ENCODE measurements around the gene KRT5. TPM values are rescaled to one million over a fixed set of nuclear protein-coding genes. Genes with fewer than 3 reads are reported as not detected.

Gene KRT5
- total RNA-seq, 2 experiments from 2014 or later, result 0.91 TPM; not detected in 1

- no peaks in the 10 kb centered on the region for H3K79me2 ChIP-seq (ENCODE audit: insufficient read depth, low read depth, low read length)
- H3K36me3 ChIP-seq (ENCODE audit: insufficient read depth, low read length), result no peaks in the 10 kb centered on the region
- H3K9me2 ChIP-seq (ENCODE audit: insufficient read depth, low read length), result no peaks in the 10 kb centered on the region
- no peak overlapping the region for H3K27ac ChIP-seq (ENCODE audit: low read depth, low read length, poor library complexity, severe bottlenecking)
- intact Hi-C loops (cut with micrococcal nuclease; ENCODE audit: unreplicated experiment), result no loop called here
- H2AFZ ChIP-seq (ENCODE audit: low read length), result no peak overlapping the region
- no peak for DNase-seq (ENCODE audit: low spot score)
- no peak for TF ChIP-seq EZH2phosphoT487 (IDR thresholded peaks at IDR 0.05; ENCODE audit: borderline replicate concordance, low read depth, low read length)
- TF ChIP-seq CTCF (conservative IDR thresholded peaks at IDR 0.05; ENCODE audit: low read length), result no peak
- POLR2A ChIA-PET, result interaction anchor here (1.4 kb wide), 1 partner anchor 10 kb away, joined by 3 read pairs; no protein-coding TSS in a partner anchor
- CTCF ChIA-PET (ENCODE audit: unreplicated experiment), result no interaction called here
- no peaks in the 10 kb centered on the region for H3K4me1 ChIP-seq (ENCODE audit: insufficient read depth, low read length, poor library complexity, severe bottlenecking)
- H3K4me2 ChIP-seq (ENCODE audit: low read length), result no peak overlapping the region
- H3K9me3 ChIP-seq (ENCODE audit: low read length), result no peaks in the 10 kb centered on the region
- H4K20me1 ChIP-seq (ENCODE audit: insufficient read depth, low read length), result no peaks in the 10 kb centered on the region
- no peak overlapping the region for H3K4me3 ChIP-seq (ENCODE audit: low read depth, low read length, poor library complexity, severe bottlenecking)
- BruUV-seq (replicated peaks), result no TSS peak
These were observed 1.5 kb upstream of the KRT5 start for GRCh38 chr12:52521568-52522266.

GRCh38 chr12:52521175-52521567 is 977 bp upstream of the KRT5 start:
- Histone ChIP-seq H3K4me3 (ENCODE audit: low read depth, low read length, poor library complexity, severe bottlenecking) (no peak overlapping the region), H3K4me2 (ENCODE audit: low read length) (no peak overlapping the region), H3K9me3 (ENCODE audit: low read length) (no peaks in the 10 kb centered on the region), H3K27ac (ENCODE audit: low read depth, low read length, poor library complexity, severe bottlenecking) (no peak overlapping the region), H4K20me1 (ENCODE audit: insufficient read depth, low read length) (no peaks in the 10 kb centered on the region), H3K79me2 (ENCODE audit: insufficient read depth, low read depth, low read length) (no peaks in the 10 kb centered on the region), H3K4me1 (ENCODE audit: insufficient read depth, low read length, poor library complexity, severe bottlenecking) (no peaks in the 10 kb centered on the region), H3K9me2 (ENCODE audit: insufficient read depth, low read length) (no peaks in the 10 kb centered on the region), H3K36me3 (ENCODE audit: insufficient read depth, low read length) (no peaks in the 10 kb centered on the region), H2AFZ (ENCODE audit: low read length) (no peak overlapping the region)
- ChIA-PET CTCF (ENCODE audit: unreplicated experiment) (no interaction called here), POLR2A (interaction anchor here (1.4 kb wide), 1 partner anchor 11 kb away, joined by 3 read pairs; no protein-coding TSS in a partner anchor)
- intact Hi-C loops (cut with micrococcal nuclease; ENCODE audit: unreplicated experiment), result no loop called here
- BruUV-seq (replicated peaks), result no TSS peak
- no peak for DNase-seq (ENCODE audit: low spot score)
- TF ChIP-seq EZH2phosphoT487 (IDR thresholded peaks at IDR 0.05; ENCODE audit: borderline replicate concordance, low read depth, low read length), result no peak
- TF ChIP-seq CTCF (conservative IDR thresholded peaks at IDR 0.05; ENCODE audit: low read length), result no peak

- Histone ChIP-seq H3K4me3 (ENCODE audit: low read depth, low read length, poor library complexity, severe bottlenecking) (no peak overlapping the region), H3K79me2 (ENCODE audit: insufficient read depth, low read depth, low read length) (no peaks in the 10 kb centered on the region), H3K4me1 (ENCODE audit: insufficient read depth, low read length, poor library complexity, severe bottlenecking) (no peaks in the 10 kb centered on the region), H2AFZ (ENCODE audit: low read length) (no peak overlapping the region), H4K20me1 (ENCODE audit: insufficient read depth, low read length) (no peaks in the 10 kb centered on the region), H3K36me3 (ENCODE audit: insufficient read depth, low read length) (no peaks in the 10 kb centered on the region), H3K27ac (ENCODE audit: low read depth, low read length, poor library complexity, severe bottlenecking) (no peak overlapping the region), H3K9me2 (ENCODE audit: insufficient read depth, low read length) (no peaks in the 10 kb centered on the region), H3K4me2 (ENCODE audit: low read length) (no peak overlapping the region), H3K9me3 (ENCODE audit: low read length) (no peaks in the 10 kb centered on the region)
- no peak for DNase-seq (ENCODE audit: low spot score)
- intact Hi-C loops (cut with micrococcal nuclease; ENCODE audit: unreplicated experiment), result no loop called here
- ChIA-PET POLR2A (no interaction called here), CTCF (ENCODE audit: unreplicated experiment) (no interaction called here)
- no peak for TF ChIP-seq CTCF (conservative IDR thresholded peaks at IDR 0.05; ENCODE audit: low read length)
- no peak for TF ChIP-seq EZH2phosphoT487 (IDR thresholded peaks at IDR 0.05; ENCODE audit: borderline replicate concordance, low read depth, low read length)
- no TSS peak for BruUV-seq (replicated peaks)
These were observed 849 bp downstream of the KRT5 start for GRCh38 chr12:52519387-52519703.
